H9 (cell line): ENCODE data around the gene FBXO2. TPM values are rescaled to one million over a fixed set of nuclear protein-coding genes. Genes with fewer than 3 reads are reported as not detected.

Source experiments
- DNase-seq: peaks from one replicate; pipeline ENCODE4 v3.0.0-alpha.2; 2017
- H2AFZ ChIP-seq: one replicate; pipeline ENCODE4 v1.6.1; 2013; ENCODE audit warnings: mild to moderate bottlenecking, low read length, control low read depth, moderate library complexity
- H2AK5ac ChIP-seq: 2 replicates; pipeline ENCODE4 v1.6.1; 2013; ENCODE audit warnings: low read length, control low read depth, mixed read lengths; ENCODE audit not compliant: insufficient read length
- H2BK120ac ChIP-seq: one replicate; pipeline ENCODE4 v1.6.1; 2013; ENCODE audit warnings: low read depth, mild to moderate bottlenecking, low read length, control low read depth, inconsistent platforms; ENCODE audit not compliant: poor library complexity, severe bottlenecking
- H2BK12ac ChIP-seq: 2 replicates; pipeline ENCODE4 v1.6.1; 2013; ENCODE audit warnings: low read length, control low read depth, mixed read lengths, low read depth; ENCODE audit not compliant: insufficient read length
- H2BK15ac ChIP-seq: 2 replicates; pipeline ENCODE4 v1.6.1; 2013; ENCODE audit warnings: low read depth, low read length, control low read depth
- H2BK20ac ChIP-seq: one replicate; pipeline ENCODE4 v1.6.1; 2013; ENCODE audit warnings: low read depth, mild to moderate bottlenecking, low read length, control low read depth, inconsistent platforms; ENCODE audit not compliant: poor library complexity, severe bottlenecking
- H2BK5ac ChIP-seq: 2 replicates; pipeline ENCODE4 v1.6.1; 2013; ENCODE audit warnings: low read length, control low read depth, mixed read lengths; ENCODE audit not compliant: insufficient read length
- H3K14ac ChIP-seq: 2 replicates; pipeline ENCODE4 v1.6.1; 2013; ENCODE audit warnings: low read length, control low read depth; ENCODE audit not compliant: insufficient read depth
- H3K18ac ChIP-seq: 2 replicates; pipeline ENCODE4 v1.6.1; 2013; ENCODE audit warnings: low read depth, mild to moderate bottlenecking, mixed read lengths, low read length, control low read depth; ENCODE audit not compliant: insufficient read length
- H3K23ac ChIP-seq: 2 replicates; pipeline ENCODE4 v1.6.1; 2013; ENCODE audit warnings: low read length, control low read depth, mixed read lengths, low read depth; ENCODE audit not compliant: insufficient read length
- H3K23me2 ChIP-seq: 2 replicates; pipeline ENCODE4 v1.6.1; 2013; ENCODE audit warnings: low read depth, mild to moderate bottlenecking, mixed read lengths, low read length, control low read depth; ENCODE audit not compliant: insufficient read length, poor library complexity, severe bottlenecking
- H3K27ac ChIP-seq: 2 replicates; pipeline ENCODE4 v1.5.1; 2013; ENCODE audit warnings: low read length, control low read depth, mixed read lengths, low read depth; ENCODE audit not compliant: insufficient read length
- H3K27me3 ChIP-seq: 2 replicates; pipeline ENCODE4 v1.6.1; 2013; ENCODE audit warnings: low read length, control low read depth, inconsistent platforms; ENCODE audit not compliant: insufficient read depth
- H3K4ac ChIP-seq: 2 replicates; pipeline ENCODE4 v1.6.1; 2013; ENCODE audit warnings: low read depth, mild to moderate bottlenecking, control low read depth, inconsistent platforms, low read length, moderate library complexity
- H3K4me1 ChIP-seq: 2 replicates; pipeline ENCODE4 v1.6.1; 2013; ENCODE audit warnings: low read length, control low read depth, inconsistent platforms; ENCODE audit not compliant: insufficient read depth
- H3K4me2 ChIP-seq: 2 replicates; pipeline ENCODE4 v1.6.1; 2013; ENCODE audit warnings: low read length, control low read depth, mixed read lengths; ENCODE audit not compliant: insufficient read length, insufficient read depth
- H3K56ac ChIP-seq: 2 replicates; pipeline ENCODE4 v1.6.1; 2013; ENCODE audit warnings: low read depth, mild to moderate bottlenecking, mixed read lengths, low read length, control low read depth; ENCODE audit not compliant: insufficient read length
- H3K79me1 ChIP-seq: 2 replicates; pipeline ENCODE4 v1.6.1; 2013; ENCODE audit warnings: low read depth, mild to moderate bottlenecking, moderate library complexity, low read length, control low read depth, inconsistent platforms; ENCODE audit not compliant: insufficient read depth, poor library complexity, severe bottlenecking
- H3K79me2 ChIP-seq: 2 replicates; pipeline ENCODE4 v1.6.1; 2013; ENCODE audit warnings: low read length, control low read depth, inconsistent platforms; ENCODE audit not compliant: insufficient read depth
- H3K9ac ChIP-seq: 2 replicates; pipeline ENCODE4 v1.6.1; 2013; ENCODE audit warnings: low read length, control low read depth, mixed read lengths; ENCODE audit not compliant: insufficient read length; ENCODE audit errors: extremely low read depth
- H3K9me3 ChIP-seq: one replicate; pipeline ENCODE4 v1.6.1; 2013; ENCODE audit warnings: low read depth, low read length, inconsistent platforms; ENCODE audit not compliant: control insufficient read depth
- H3T11ph ChIP-seq: one replicate; pipeline ENCODE4 v1.6.1; 2013; ENCODE audit warnings: mild to moderate bottlenecking, low read length, control low read depth, inconsistent platforms
- H4K20me1 ChIP-seq: one replicate; pipeline ENCODE4 v1.6.1; 2013; ENCODE audit not compliant: control insufficient read depth, insufficient read length, insufficient read depth
- H4K5ac ChIP-seq: 2 replicates; pipeline ENCODE4 v1.6.1; 2013; ENCODE audit warnings: low read depth, mild to moderate bottlenecking, mixed read lengths, low read length, control low read depth; ENCODE audit not compliant: insufficient read length
- H4K8ac ChIP-seq: replicated peaks from 2 replicates; pipeline ENCODE4 v1.6.1; 2013; ENCODE audit warnings: low read length, control low read depth, mixed read lengths, low read depth; ENCODE audit not compliant: insufficient read length
- H4K91ac ChIP-seq: 2 replicates; pipeline ENCODE4 v1.6.1; 2013; ENCODE audit warnings: low read depth, mild to moderate bottlenecking, moderate library complexity, mixed read lengths, low read length, control low read depth; ENCODE audit not compliant: insufficient read length
- H3K27ac Mint-ChIP-seq, 3 experiments: 2 replicates in 2 of 3; 3 replicates in 1 of 3; pipeline ENCODE4 v1.8.0; 2020 to 2021; ENCODE audit warnings: mixed read lengths in 3 of 3, mild to moderate bottlenecking in 1 of 3, moderate library complexity in 1 of 3
- H3K27me3 Mint-ChIP-seq: 2 replicates; pipeline ENCODE4 v1.8.0; 2021; ENCODE audit warnings: low read depth, mild to moderate bottlenecking, moderate library complexity, mixed read lengths
- H3K36me3 Mint-ChIP-seq, 3 experiments: 2 replicates in 2 of 3; 3 replicates in 1 of 3; pipeline ENCODE4 v1.8.0; 2020 to 2021; ENCODE audit warnings: low read depth in 3 of 3, mixed read lengths in 3 of 3; ENCODE audit not compliant: insufficient read depth in 1 of 3
- H3K4me1 Mint-ChIP-seq, 2 experiments: 2 replicates each; pipeline ENCODE4 v1.8.0; 2020; ENCODE audit warnings: mixed read lengths in 2 of 2
- H3K4me3 Mint-ChIP-seq, 2 experiments: 2 replicates in 1 of 2; 3 replicates in 1 of 2; pipeline ENCODE4 v1.8.0; 2020 to 2021; ENCODE audit warnings: mild to moderate bottlenecking in 2 of 2, mixed read lengths in 2 of 2, moderate library complexity in 1 of 2
- H3K9me3 Mint-ChIP-seq, 2 experiments: 2 replicates in 1 of 2; 3 replicates in 1 of 2; pipeline ENCODE4 v1.8.0; 2020; ENCODE audit warnings: mild to moderate bottlenecking in 2 of 2, mixed read lengths in 2 of 2, moderate library complexity in 1 of 2
- WGBS: extraction: QIAGEN DNeasy Blood & Tissue Kit; methylation state at CpG from one replicate; pipeline ENCODE4 v1.1.7; 2013; ENCODE audit warnings: missing lambda C conversion rate, low lambda C conversion rate, mixed read lengths; ENCODE audit not compliant: insufficient read length; ENCODE audit errors: extremely low coverage; 5-methylcytosine and 5-hydroxymethylcytosine counted together
- total RNA-seq: library from RNA; stranded (reverse); gene quantifications from 2 replicates; pipeline ENCODE4 v1.2.1, GENCODE V29; 2021
- TF ChIP-seq, protein P1 (sequence below): fragments of 200-600 bp; sonication (generic); conservative IDR thresholded peaks from 3 replicates; pipeline ENCODE4 v1.8.0; 2021; ENCODE audit warnings: antibody characterized with exemption, mild to moderate bottlenecking

FBXO2 gene
- total RNA-seq, 1 experiment from 2014 or later, result 28.9 TPM

DNA sequence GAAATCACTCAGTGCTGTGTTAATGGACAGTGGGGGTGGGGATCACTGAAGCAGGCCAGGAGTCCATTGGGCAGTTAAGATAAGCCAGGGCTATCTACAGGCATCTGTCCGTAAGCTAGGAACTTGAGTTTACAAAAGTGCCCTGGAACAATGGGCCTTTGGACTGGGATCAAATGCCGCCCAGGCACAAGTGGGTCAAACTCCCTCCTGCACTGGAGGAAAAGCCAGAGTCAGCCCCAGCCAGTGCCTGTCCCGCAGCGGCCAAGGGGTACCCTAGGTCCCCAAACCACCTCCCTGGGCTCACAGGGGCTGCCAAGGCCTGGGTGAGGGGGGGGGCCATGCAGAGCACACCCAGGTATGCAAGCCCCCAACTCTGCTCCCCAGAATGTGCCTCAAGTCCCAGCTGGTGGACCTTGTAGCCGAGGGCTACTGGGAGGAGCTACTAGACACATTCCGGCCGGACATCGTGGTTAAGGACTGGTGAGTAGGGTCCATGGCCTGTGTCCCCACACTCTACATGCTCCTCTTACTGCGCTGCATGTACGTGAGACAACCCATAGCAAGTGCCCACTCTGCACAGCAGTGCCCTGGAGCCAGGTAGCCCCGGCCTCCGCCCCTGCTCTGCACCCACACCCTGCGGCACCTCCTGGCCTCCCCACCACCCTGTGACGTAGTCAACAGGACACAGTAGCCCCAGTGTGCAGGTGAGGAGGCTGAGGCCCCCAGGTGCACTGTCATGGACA lies 17.5 kb upstream of the FBXO2 start:
- H4K5ac ChIP-seq, result no peak overlapping the region
- H2BK20ac ChIP-seq, result no peak overlapping the region
- H3K4me1 Mint-ChIP-seq, result no peaks in the 10 kb centered on the region
- no peak overlapping the region; a peak in 1 of 7 replicates for H3K27ac Mint-ChIP-seq
- H3K36me3 Mint-ChIP-seq, result peaks cover 41 to 84% (median 72%) of the 10 kb centered on the region in 3 experiments
- no peak overlapping the region for H3K4me3 Mint-ChIP-seq
- H3K27ac ChIP-seq, result no peak overlapping the region
- H3K4me1 ChIP-seq, result no peaks in the 10 kb centered on the region
- no CpG with 5 or more reads among the region's 14 CpGs for WGBS
- H3K9me3 Mint-ChIP-seq, result no peaks in the 10 kb centered on the region
- no peak overlapping the region for H3K4ac ChIP-seq
- no peaks in the 10 kb centered on the region for H3K23me2 ChIP-seq
- H3K23ac ChIP-seq, result no peak overlapping the region
- no peak overlapping the region for H3K56ac ChIP-seq
- no peak for DNase-seq
- H3K79me2 ChIP-seq, result no peaks in the 10 kb centered on the region
- H3K27me3 Mint-ChIP-seq, result peaks cover 1% of the 10 kb centered on the region; the same call in 1 of the 2 replicates
- TF ChIP-seq, protein P1, sequence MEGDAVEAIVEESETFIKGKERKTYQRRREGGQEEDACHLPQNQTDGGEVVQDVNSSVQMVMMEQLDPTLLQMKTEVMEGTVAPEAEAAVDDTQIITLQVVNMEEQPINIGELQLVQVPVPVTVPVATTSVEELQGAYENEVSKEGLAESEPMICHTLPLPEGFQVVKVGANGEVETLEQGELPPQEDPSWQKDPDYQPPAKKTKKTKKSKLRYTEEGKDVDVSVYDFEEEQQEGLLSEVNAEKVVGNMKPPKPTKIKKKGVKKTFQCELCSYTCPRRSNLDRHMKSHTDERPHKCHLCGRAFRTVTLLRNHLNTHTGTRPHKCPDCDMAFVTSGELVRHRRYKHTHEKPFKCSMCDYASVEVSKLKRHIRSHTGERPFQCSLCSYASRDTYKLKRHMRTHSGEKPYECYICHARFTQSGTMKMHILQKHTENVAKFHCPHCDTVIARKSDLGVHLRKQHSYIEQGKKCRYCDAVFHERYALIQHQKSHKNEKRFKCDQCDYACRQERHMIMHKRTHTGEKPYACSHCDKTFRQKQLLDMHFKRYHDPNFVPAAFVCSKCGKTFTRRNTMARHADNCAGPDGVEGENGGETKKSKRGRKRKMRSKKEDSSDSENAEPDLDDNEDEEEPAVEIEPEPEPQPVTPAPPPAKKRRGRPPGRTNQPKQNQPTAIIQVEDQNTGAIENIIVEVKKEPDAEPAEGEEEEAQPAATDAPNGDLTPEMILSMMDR, result no peak
- no peak overlapping the region for H3K14ac ChIP-seq
- H2BK12ac ChIP-seq, result no peak overlapping the region
- H4K91ac ChIP-seq, result no peak overlapping the region
- no peaks in the 10 kb centered on the region for H3K79me1 ChIP-seq
- no peaks in the 10 kb centered on the region for H4K20me1 ChIP-seq
- no peak overlapping the region for H4K8ac ChIP-seq
- H3K9ac ChIP-seq, result no peak overlapping the region
- no peak overlapping the region for H2AK5ac ChIP-seq
- no peak overlapping the region for H2AFZ ChIP-seq
- H2BK120ac ChIP-seq, result no peak overlapping the region
- H3K18ac ChIP-seq, result no peak overlapping the region
- no peak overlapping the region for H2BK5ac ChIP-seq
- H3T11ph ChIP-seq, result no peak overlapping the region
- H3K4me2 ChIP-seq, result no peak overlapping the region
- H2BK15ac ChIP-seq, result no peak overlapping the region
- H3K9me3 ChIP-seq, result no peaks in the 10 kb centered on the region
- no peaks in the 10 kb centered on the region for H3K27me3 ChIP-seq
